NB4 (cell line): ENCODE results near the gene PCNX2.

Experiments
- CTCF ChIP-seq: IDR thresholded peaks from one replicate; pipeline ENCODE4 v1.5.1; 2012; ENCODE audit warnings: low read depth, low read length
- TF ChIP-seq, protein P1 (sequence below): IDR thresholded peaks from 2 replicates; pipeline ENCODE4 v1.6.1; 2011; ENCODE audit warnings: low read depth, low read length

GRCh38 chr1:233144434-233144833 lies 151.1 kb downstream of the PCNX2 start:
- no peak for TF ChIP-seq CTCF
- TF ChIP-seq, protein P1, sequence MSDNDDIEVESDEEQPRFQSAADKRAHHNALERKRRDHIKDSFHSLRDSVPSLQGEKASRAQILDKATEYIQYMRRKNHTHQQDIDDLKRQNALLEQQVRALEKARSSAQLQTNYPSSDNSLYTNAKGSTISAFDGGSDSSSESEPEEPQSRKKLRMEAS: no peak
